ENCODE data around the gene TBC1D22A.

- TF ChIP-seq CREB5 (CRISPR knock-in tag; IDR thresholded peaks at IDR 0.05; ENCODE audit: low read depth) (no peak), PATZ1 (CRISPR knock-in tag; IDR thresholded peaks at IDR 0.05; ENCODE audit: borderline replicate concordance) (no peak), ZNF70 (CRISPR knock-in tag; IDR thresholded peaks at IDR 0.05) (no peak), OSR1 (CRISPR knock-in tag; IDR thresholded peaks at IDR 0.05) (no peak), ISL1 (CRISPR knock-in tag; IDR thresholded peaks at IDR 0.05) (no peak), BACH2 (CRISPR knock-in tag; IDR thresholded peaks at IDR 0.05; ENCODE audit: borderline replicate concordance) (no peak), PPARA (CRISPR knock-in tag; IDR thresholded peaks at IDR 0.05; ENCODE audit: borderline replicate concordance) (no peak), CSRNP3 (CRISPR knock-in tag; IDR thresholded peaks at IDR 0.05) (no peak), ESRRG (CRISPR knock-in tag; IDR thresholded peaks at IDR 0.05) (no peak), SNAI2 (CRISPR knock-in tag; IDR thresholded peaks at IDR 0.05) (no peak), GLIS3 (CRISPR knock-in tag; IDR thresholded peaks at IDR 0.05) (no peak), ARNTL (CRISPR knock-in tag; IDR thresholded peaks at IDR 0.05; ENCODE audit: borderline replicate concordance, low read depth) (no peak), ZFP30 (CRISPR knock-in tag; IDR thresholded peaks at IDR 0.05) (no peak)
Measured at GRCh38 chr22:47067321-47067890, 305.0 kb downstream of the TBC1D22A start.
